A673 (cell line): Measurements from ENCODE around the gene ZNF124. TPM values are rescaled to one million over a fixed set of nuclear protein-coding genes. Genes with fewer than 3 reads are reported as not detected.
"Not testable (repeated sequence)": the region's sequence is repeated elsewhere in the genome, so short reads cannot be mapped to it uniquely, and the experiment has no call there.

ENCODE experiments used
- BruUV-seq: library from RNA; stranded (reverse); fragments of 400-500 nt; replicated peaks from 2 replicates; lab custom pipeline; 2021; lab: Mats Ljungman, UMichigan
- CTCF ChIA-PET: fragments of 300-600 bp; sonication (Branson Sonifier 250); formaldehyde crosslinking; loops from one replicate; lab custom pipeline; 2022; ENCODE audit warnings: antibody characterized with exemption; lab: Charles Lee
- POLR2A ChIA-PET: fragments of 300-600 bp; sonication (Branson Sonifier 250); formaldehyde crosslinking; loops from one replicate; lab custom pipeline; 2022; ENCODE audit warnings: antibody characterized with exemption; ENCODE audit not compliant: low non-redundant PET; lab: Charles Lee
- DNase-seq: peaks from one replicate; pipeline ENCODE4 v3.0.0-alpha.2; 2015; ENCODE audit warnings: low spot score
- H3K27ac ChIP-seq: fragments of 200-600 bp; sonication (generic); 2 replicates; pipeline ENCODE4 v1.5.1; 2016; ENCODE audit warnings: mixed run types, low read depth, mild to moderate bottlenecking, mixed read lengths, antibody characterized with exemption, low read length; ENCODE audit not compliant: poor library complexity, severe bottlenecking
- H3K27me3 ChIP-seq: fragments of 200-600 bp; sonication (generic); replicated peaks from 2 replicates; pipeline ENCODE4 v1.6.1; 2017; ENCODE audit warnings: mixed run types, low read depth, mild to moderate bottlenecking, mixed read lengths, antibody characterized with exemption, low read length; ENCODE audit not compliant: insufficient read depth, poor library complexity
- H3K36me3 ChIP-seq: fragments of 200-600 bp; sonication (generic); 2 replicates; pipeline ENCODE4 v1.6.1; 2016; ENCODE audit warnings: mixed run types, mild to moderate bottlenecking, mixed read lengths, antibody characterized with exemption, low read length; ENCODE audit not compliant: insufficient read depth, poor library complexity, severe bottlenecking
- H3K4me1 ChIP-seq: fragments of 200-600 bp; sonication (generic); 2 replicates; pipeline ENCODE4 v1.6.1; 2017; ENCODE audit warnings: mixed run types, mild to moderate bottlenecking, mixed read lengths, antibody characterized with exemption, low read length; ENCODE audit not compliant: insufficient read depth, poor library complexity, severe bottlenecking
- H3K4me3 ChIP-seq: fragments of 200-600 bp; sonication (generic); 2 replicates; pipeline ENCODE4 v1.5.1; 2016; ENCODE audit warnings: low read depth, mixed run types, mild to moderate bottlenecking, mixed read lengths, low read length; ENCODE audit not compliant: poor library complexity, severe bottlenecking
- H3K9me3 ChIP-seq: fragments of 200-600 bp; sonication (generic); 2 replicates; pipeline ENCODE4 v1.6.1; 2016; ENCODE audit warnings: mixed run types, low read depth, mild to moderate bottlenecking, mixed read lengths, antibody characterized with exemption, low read length; ENCODE audit not compliant: poor library complexity, severe bottlenecking
- CTCF ChIP-seq: fragments of 300-800, 200-600 bp; sonication (generic); conservative IDR thresholded peaks from 2 replicates; pipeline ENCODE4 v1.5.1; 2017; ENCODE audit warnings: low read depth, mild to moderate bottlenecking, antibody characterized with exemption, low read length, moderate library complexity, mixed read lengths
- EZH2 ChIP-seq: fragments of 200-600 bp; sonication (generic); IDR thresholded peaks from 2 replicates; pipeline ENCODE4 v1.6.1; 2017; ENCODE audit warnings: borderline replicate concordance, low read depth, mild to moderate bottlenecking, mixed read lengths, antibody characterized with exemption, low read length; ENCODE audit not compliant: poor library complexity, severe bottlenecking
- intact Hi-C: fragments of 100-400 bp; cut with micrococcal nuclease; formaldehyde crosslinking; loops from one replicate; pipeline ENCODE4 v1.10.0; 2022; ENCODE audit not compliant: unreplicated experiment
- total RNA-seq: library from RNA; stranded (reverse); gene quantifications from 2 replicates; pipeline ENCODE4 v1.2.3, GENCODE V29; 2021

Gene ZNF124
- total RNA-seq, 1 experiment from 2014 or later = 34.7 TPM

GRCh38 chr1:247173431-247173830, 1.6 kb upstream of the ZNF124 start:
- no peaks in the 10 kb centered on the region for H3K36me3 ChIP-seq
- CTCF ChIA-PET = no interaction called here
- intact Hi-C loops = no loop called here
- H3K27ac ChIP-seq = no peak overlapping the region
- no peak overlapping the region for H3K4me3 ChIP-seq
- no peaks in the 10 kb centered on the region for H3K9me3 ChIP-seq
- DNase-seq = no peak
- TF ChIP-seq EZH2 (no peak), CTCF (no peak)
- POLR2A ChIA-PET = interaction anchor here (0.6 kb wide), 1 partner anchor 201 kb away, joined by 3 read pairs; no protein-coding TSS in a partner anchor
- H3K27me3 ChIP-seq = no peaks in the 10 kb centered on the region
- BruUV-seq = no TSS peak
- no peaks in the 10 kb centered on the region for H3K4me1 ChIP-seq

- no peaks in the 10 kb centered on the region for H3K4me1 ChIP-seq
- H3K9me3 ChIP-seq = peaks cover under 1% of the 10 kb centered on the region
- DNase-seq = no peak
- no peaks in the 10 kb centered on the region for H3K27me3 ChIP-seq
- BruUV-seq = no TSS peak
- H3K36me3 ChIP-seq = no peaks in the 10 kb centered on the region
- CTCF ChIA-PET = no interaction called here
- POLR2A ChIA-PET = interaction anchor here (0.6 kb wide), 1 partner anchor 202 kb away, joined by 3 read pairs; no protein-coding TSS in a partner anchor
- no peak overlapping the region for H3K4me3 ChIP-seq
- H3K27ac ChIP-seq = no peak overlapping the region
- intact Hi-C loops = no loop called here
- TF ChIP-seq CTCF (no peak), EZH2 (no peak)
Observed at GRCh38 chr1:247172996-247173395, 1.2 kb upstream of the ZNF124 start.

- DNase-seq, H3K27ac ChIP-seq, CTCF ChIA-PET, POLR2A ChIA-PET, H3K27me3 ChIP-seq, intact Hi-C loops, H3K4me1 ChIP-seq, H3K4me3 ChIP-seq, BruUV-seq: not testable (repeated sequence)
- Histone ChIP-seq H3K9me3 (peaks cover 16% of the 10 kb centered on the region), H3K36me3 (peaks cover 14% of the 10 kb centered on the region)
Observed at GRCh38 chr1:247171443-247171842, 377 bp downstream of the ZNF124 start.

GRCh38 chr1:247165674-247166073, 6.1 kb downstream of the ZNF124 start:
- Histone ChIP-seq H3K4me3 (no peak overlapping the region), H3K27me3 (no peaks in the 10 kb centered on the region), H3K27ac (no peak overlapping the region), H3K4me1 (no peaks in the 10 kb centered on the region), H3K9me3 (peaks cover 71% of the 10 kb centered on the region), H3K36me3 (peaks cover 24% of the 10 kb centered on the region)
- no peak for TF ChIP-seq EZH2
- no peak for TF ChIP-seq CTCF
- intact Hi-C loops = no loop called here
- CTCF ChIA-PET = no interaction called here
- no peak for DNase-seq
- POLR2A ChIA-PET = no interaction called here
- BruUV-seq = no TSS peak
